ENCODE results near the gene ADAMTS2. TPM values are rescaled to one million over a fixed set of nuclear protein-coding genes. Genes with fewer than 3 reads are reported as not detected.

The ADAMTS2 gene
- total and polyA plus RNA-seq, 2 donors (not counting 3 experiments of a cell fraction or from before 2014, with no cell fraction given), result not detected

DNA sequence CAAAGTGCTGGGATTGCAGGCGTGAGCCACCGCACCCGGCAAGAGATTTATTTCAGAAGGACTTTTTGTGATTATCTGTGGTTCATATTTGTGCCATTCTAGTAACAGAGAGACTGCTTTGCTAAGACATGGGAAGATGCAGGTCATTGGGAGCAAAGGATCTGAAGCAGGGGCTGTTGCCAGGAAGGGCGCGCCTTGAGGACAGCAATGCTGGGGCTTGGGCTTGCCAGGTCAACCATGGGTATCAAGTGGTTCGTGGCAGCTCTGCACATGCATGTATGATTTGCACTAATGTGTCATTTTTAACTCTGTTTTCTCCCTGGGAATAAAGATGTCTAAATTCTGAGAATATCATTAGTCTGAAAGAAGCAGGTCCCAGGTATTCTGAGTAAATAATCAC, 17.0 kb downstream of the ADAMTS2 start:
- Histone ChIP-seq H3K9me3 (replicated peaks; ENCODE audit: control insufficient read depth, insufficient read depth, low read length) (peaks cover 1% of the 10 kb centered on the region), H4K20me1 (replicated peaks; ENCODE audit: control insufficient read depth, extremely low read depth, insufficient read depth, low read length) (no peaks in the 10 kb centered on the region), H3K27ac (ENCODE audit: insufficient read depth, low read depth, low read length) (no peak overlapping the region), H2AFZ (ENCODE audit: low read depth, low read length) (no peak overlapping the region), H3K4me3 (replicated peaks in 1 of 3; ENCODE audit: insufficient read depth in 1 of 3, low read depth in 1 of 3, low read length in 3 of 3) (no peak overlapping the region), H3K4me2 (ENCODE audit: insufficient read depth, low read length) (no peak overlapping the region), H3K79me2 (ENCODE audit: control insufficient read depth, insufficient read depth, low read length) (no peaks in the 10 kb centered on the region), H3K27me3 (ENCODE audit: control insufficient read depth in 2 of 2, insufficient read depth in 2 of 2, low read length in 2 of 2) (no peaks in the 10 kb centered on the region), H3K36me3 (ENCODE audit: control insufficient read depth in 2 of 2, extremely low read depth in 1 of 2, insufficient read depth in 2 of 2, low read length in 2 of 2) (no peaks in the 10 kb centered on the region), H3K4me1 (ENCODE audit: control insufficient read depth, extremely low read depth, insufficient read depth, low read length) (no peaks in the 10 kb centered on the region), H3K9me1 (replicated peaks; ENCODE audit: control insufficient read depth, extremely low read depth, insufficient read depth, low read length) (no peaks in the 10 kb centered on the region), H3K9ac (replicated peaks; ENCODE audit: extremely low read depth, insufficient read depth, low read length) (no peak overlapping the region)
- ChIA-PET POLR2A (no interaction called here), CTCF (no interaction called here)
- no peak for FAIRE-seq
- intact Hi-C loops (cut with micrococcal nuclease) (no loop called here), dilution Hi-C loops (cut with MboI; ENCODE audit: extremely low pct_ligation_motif_present, low sequenced_read_pairs) (no loop called here)
- no peak for DNase-seq (ENCODE audit: low read depth, low spot score)
- BruUV-seq (replicated peaks), result no TSS peak
- TF ChIP-seq POLR2A (IDR thresholded peaks at IDR 0.05; ENCODE audit: low read depth, low read length) (no peak), JUN (IDR thresholded peaks at IDR 0.05; ENCODE audit: borderline replicate concordance, insufficient read depth, insufficient read length, low read depth) (no peak), EZH2 (IDR thresholded peaks at IDR 0.05; ENCODE audit: borderline replicate concordance, low read depth, low read length, severe bottlenecking) (no peak), MYC (IDR thresholded peaks at IDR 0.05; ENCODE audit: low read depth, low read length) (no peak), FOS (IDR thresholded peaks at IDR 0.05; ENCODE audit: borderline replicate concordance, insufficient read depth, low read length) (no peak), CTCF (IDR thresholded peaks at IDR 0.05; ENCODE audit: extremely low read depth in 1 of 2, insufficient read depth in 1 of 2, low read depth in 1 of 2, low read length in 2 of 2) (no peak)
- TF ChIP-seq, protein P1, sequence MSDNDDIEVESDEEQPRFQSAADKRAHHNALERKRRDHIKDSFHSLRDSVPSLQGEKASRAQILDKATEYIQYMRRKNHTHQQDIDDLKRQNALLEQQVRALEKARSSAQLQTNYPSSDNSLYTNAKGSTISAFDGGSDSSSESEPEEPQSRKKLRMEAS (IDR thresholded peaks at IDR 0.05; ENCODE audit: insufficient read depth, insufficient read length), result no peak
